Measurements from ENCODE around the gene RIMKLA.

- TF ChIP-seq CTCF (IDR thresholded peaks at IDR 0.05) (no peak), POLR2A (IDR thresholded peaks at IDR 0.05) (no peak)
Measured at GRCh38 chr1:42432714-42433113, 52.1 kb downstream of the RIMKLA start.

Data from Peyer's patch (tissue), 4 donors.